ENCODE results near the gene UFSP1. TPM values are rescaled to one million over a fixed set of nuclear protein-coding genes. Genes with fewer than 3 reads are reported as not detected.
"Not testable (repeated sequence)": the region's sequence is repeated elsewhere in the genome, so short reads cannot be mapped to it uniquely, and the experiment has no call there.

UFSP1 gene
- total RNA-seq, 1 donor, result 4.6 TPM

- DNase-seq (ENCODE audit: low read depth in 2 of 3, low spot score in 2 of 3), result no peak
These were observed 27.9 kb downstream of the UFSP1 start for GRCh38 chr7:100861616-100861985.

- no peak for DNase-seq (ENCODE audit: low read depth in 2 of 3, low spot score in 2 of 3)
These were observed 28.6 kb downstream of the UFSP1 start for GRCh38 chr7:100860702-100861615.

GRCh38 chr7:100859856-100860255 is 29.7 kb downstream of the UFSP1 start:
- no peak for DNase-seq (ENCODE audit: low read depth in 2 of 3, low spot score in 2 of 3)

GRCh38 chr7:100856871-100857282 is 32.6 kb downstream of the UFSP1 start:
- DNase-seq (ENCODE audit: low read depth in 2 of 3, low spot score in 2 of 3), result no peak

- DNase-seq (ENCODE audit: low read depth in 2 of 3, low spot score in 2 of 3), result no peak
These were observed 34.0 kb downstream of the UFSP1 start for GRCh38 chr7:100855515-100855914.

- not testable (repeated sequence) for DNase-seq (ENCODE audit: low read depth in 2 of 3, low spot score in 2 of 3)
These were observed 34.6 kb downstream of the UFSP1 start for GRCh38 chr7:100854899-100855298.

- DNase-seq (ENCODE audit: low read depth in 2 of 3, low spot score in 2 of 3), result no peak
These were observed 35.2 kb downstream of the UFSP1 start for GRCh38 chr7:100854146-100854895.

GRCh38 chr7:100852048-100852872 is 37.3 kb downstream of the UFSP1 start, which contains the start of gene SLC12A9:
SLC12A9 (plus strand) TSS chr7:100852713; CDS start chr7:100854198, 1,485 bp downstream.
- DNase-seq (ENCODE audit: low read depth in 2 of 3, low spot score in 2 of 3), result peak; percentile 67 to 81 (median 75)

- DNase-seq (ENCODE audit: low read depth in 2 of 3, low spot score in 2 of 3), result no peak
These were observed 42.2 kb downstream of the UFSP1 start for GRCh38 chr7:100847360-100847759.

- DNase-seq (ENCODE audit: low read depth in 2 of 3, low spot score in 2 of 3), result no peak
These were observed 48.9 kb downstream of the UFSP1 start for GRCh38 chr7:100840470-100841100.

- DNase-seq (ENCODE audit: low read depth in 2 of 3, low spot score in 2 of 3), result no peak
These were observed 50.2 kb downstream of the UFSP1 start for GRCh38 chr7:100839361-100839760.

Small RNAs within 50 kb of the gene (small RNA-seq; reads per million reads assigned to genes)
- gene RN7SL549P, result not detected
- gene RPS29P15, result not detected

Other genes starting within 250 kb of the UFSP1 start
- 51.7 TPM for gene TFR2, start 248.2 kb downstream of the UFSP1 start, total RNA-seq
- gene ACTL6B, start 233.3 kb downstream of the UFSP1 start, total RNA-seq, result not detected
- gene GNB2, start 216.0 kb downstream of the UFSP1 start, total RNA-seq, result 121 TPM
- 36.9 TPM for gene GIGYF1, start 195.5 kb downstream of the UFSP1 start, total RNA-seq
- 31.8 TPM for gene POP7, start 183.6 kb downstream of the UFSP1 start, total RNA-seq
- gene EPO, start 169.2 kb downstream of the UFSP1 start, total RNA-seq, result not detected
- 0.27 TPM for gene ZAN, start 156.1 kb downstream of the UFSP1 start, total RNA-seq
- 20.5 TPM for gene EPHB4, start 62.2 kb downstream of the UFSP1 start, total RNA-seq
- 27.2 TPM for gene SLC12A9, start 37.0 kb downstream of the UFSP1 start, total RNA-seq
- gene TRIP6, start 22.3 kb downstream of the UFSP1 start, total RNA-seq, result 44.7 TPM
- gene SRRT, start 14.6 kb downstream of the UFSP1 start, total RNA-seq, result 67.6 TPM
- gene ACHE, start 6.2 kb upstream of the UFSP1 start, total RNA-seq, result 0.27 TPM
- gene MUC3A, start 59.8 kb upstream of the UFSP1 start, total RNA-seq, result under 0.01 TPM
- gene MUC12, start 79.8 kb upstream of the UFSP1 start, total RNA-seq, result 0.27 TPM
- under 0.01 TPM for gene MUC17, start 130.4 kb upstream of the UFSP1 start, total RNA-seq
- gene TRIM56, start 195.8 kb upstream of the UFSP1 start, total RNA-seq, result 22.4 TPM
- gene SERPINE1, start 237.4 kb upstream of the UFSP1 start, total RNA-seq, result 14.8 TPM